ENCODE data around the gene EPHA10. TPM values are rescaled to one million over a fixed set of nuclear protein-coding genes. Genes with fewer than 3 reads are reported as not detected.

EPHA10 gene
- total RNA-seq, 1 experiment from 2014 or later, result 1.3 TPM

- no peak for TF ChIP-seq ERG (CRISPR knock-in tag; IDR thresholded peaks at IDR 0.05)
- no peak for TF ChIP-seq GRHL2 (CRISPR knock-in tag; IDR thresholded peaks at IDR 0.05; ENCODE audit: insufficient replicate concordance, severe bottlenecking)
- TF ChIP-seq MAX (CRISPR knock-in tag; IDR thresholded peaks at IDR 0.05), result peak; percentile 91
- no peak for TF ChIP-seq OVOL2 (CRISPR knock-in tag; IDR thresholded peaks at IDR 0.05; ENCODE audit: borderline replicate concordance)
- TF ChIP-seq GABPB1 (CRISPR knock-in tag; IDR thresholded peaks at IDR 0.05), result no peak
- peak; percentile 93 for TF ChIP-seq FOXK1 (CRISPR knock-in tag; IDR thresholded peaks at IDR 0.05)
- 0 out of 2 replicates have a peak, but pooled peaks have one; percentile 18 for TF ChIP-seq PREB (CRISPR knock-in tag; IDR thresholded peaks at IDR 0.05; ENCODE audit: borderline replicate concordance)
- TF ChIP-seq RELA (CRISPR knock-in tag; IDR thresholded peaks at IDR 0.05; ENCODE audit: borderline replicate concordance), result no peak; the same call in 1 of the 2 replicates
- TF ChIP-seq ZNF219 (CRISPR knock-in tag; IDR thresholded peaks at IDR 0.05; ENCODE audit: borderline replicate concordance), result peak; percentile 96
- no peak for TF ChIP-seq EMX1 (CRISPR knock-in tag; IDR thresholded peaks at IDR 0.05)
- no peak for TF ChIP-seq PRDM15 (CRISPR knock-in tag; IDR thresholded peaks at IDR 0.05)
- TF ChIP-seq ZNF121 (CRISPR knock-in tag; IDR thresholded peaks at IDR 0.05), result no peak
- TF ChIP-seq NR3C1 (CRISPR knock-in tag; conservative IDR thresholded peaks at IDR 0.05; ENCODE audit: low read depth), result no peak
- 0 out of 2 replicates have a peak, but pooled peaks have one; percentile 27 for TF ChIP-seq ZNF423 (CRISPR knock-in tag; IDR thresholded peaks at IDR 0.05)
- peak; percentile 92; the same call in 1 of the 2 replicates for TF ChIP-seq ESRRA (CRISPR knock-in tag; IDR thresholded peaks at IDR 0.05; ENCODE audit: borderline replicate concordance)
- no peak for TF ChIP-seq AR (CRISPR knock-in tag; IDR thresholded peaks at IDR 0.05)
- TF ChIP-seq FOXJ3 (CRISPR knock-in tag; IDR thresholded peaks at IDR 0.05; ENCODE audit: borderline replicate concordance), result no peak
- TF ChIP-seq NR2C2 (CRISPR knock-in tag; IDR thresholded peaks at IDR 0.05), result peak; percentile 79
- peak; percentile 80 for TF ChIP-seq SP1 (CRISPR knock-in tag; conservative IDR thresholded peaks at IDR 0.05)
- TF ChIP-seq HMGA2 (CRISPR knock-in tag; IDR thresholded peaks at IDR 0.05), result no peak
- TF ChIP-seq ZMAT4 (CRISPR knock-in tag; IDR thresholded peaks at IDR 0.05), result no peak
- no peak for TF ChIP-seq NFATC4 (CRISPR knock-in tag; IDR thresholded peaks at IDR 0.05)
- no peak for TF ChIP-seq ZNF425 (CRISPR knock-in tag; conservative IDR thresholded peaks at IDR 0.05)
- no peak for TF ChIP-seq RORB (CRISPR knock-in tag; IDR thresholded peaks at IDR 0.05)
- peak; percentile 73; the same call in 1 of the 2 replicates for TF ChIP-seq E2F5 (CRISPR knock-in tag; IDR thresholded peaks at IDR 0.05)
These were observed 30.6 kb upstream of the EPHA10 start (continued) for GRCh38 chr1:37795340-37796125.

Data from WTC11 (cell line).